DMS114 treated with DMSO at 0.1 percent for 48 hours (cell line): ENCODE measurements around the gene CPSF4.
A peak's percentile ranks its signal among the peaks of the same experiment; 100 is the strongest.
"Not testable (repeated sequence)": the region's sequence is repeated elsewhere in the genome, so short reads cannot be mapped to it uniquely, and the experiment has no call there.

Experiments used
- DNase-seq: peaks from one replicate; lab custom pipeline; 2025; ENCODE audit not compliant: unreplicated experiment; lab: John Stamatoyannopoulos, UW

Gene CPSF4

GRCh38 chr7:99489235-99489634, 50.5 kb downstream of the CPSF4 start:
- DNase-seq: no peak

GRCh38 chr7:99490878-99491277, 52.1 kb downstream of the CPSF4 start:
- no peak for DNase-seq

- DNase-seq: no peak
Observed at GRCh38 chr7:99493823-99494222, 55.1 kb downstream of the CPSF4 start.

GRCh38 chr7:99497766-99498545, 59.2 kb downstream of the CPSF4 start:
- no peak for DNase-seq

- DNase-seq: no peak
Observed at GRCh38 chr7:99498546-99498944, 59.8 kb downstream of the CPSF4 start.

- no peak for DNase-seq
Observed at GRCh38 chr7:99499371-99499720, 60.6 kb downstream of the CPSF4 start.

- peak; percentile 88 for DNase-seq
Observed at GRCh38 chr7:99499721-99500636, 61.2 kb downstream of the CPSF4 start, which contains the start of gene ZNF394. Gene ZNF394 (minus strand): TSS chr7:99500281. CDS start chr7:99500093, 188 bp downstream.

- DNase-seq: no peak
Observed at GRCh38 chr7:99500637-99501009, 61.9 kb downstream of the CPSF4 start.

GRCh38 chr7:99501236-99501635, 62.5 kb downstream of the CPSF4 start:
- DNase-seq: not testable (repeated sequence)

- no peak for DNase-seq
Observed at GRCh38 chr7:99504281-99504602, 65.5 kb downstream of the CPSF4 start.

GRCh38 chr7:99504603-99505323, 66.0 kb downstream of the CPSF4 start, which contains the start of gene ZKSCAN5:
Gene ZKSCAN5 (plus strand): TSS chr7:99504662. CDS start chr7:99506045, 1,383 bp downstream.
- peak; percentile 93 for DNase-seq

- no peak for DNase-seq
Observed at GRCh38 chr7:99505324-99505662, 66.5 kb downstream of the CPSF4 start.
